H9 (cell line): Measurements from ENCODE around the gene PDE6D. TPM values are rescaled to one million over a fixed set of nuclear protein-coding genes. Genes with fewer than 3 reads are reported as not detected.

ENCODE experiments used
- DNase-seq: peaks from one replicate; pipeline ENCODE4 v3.0.0-alpha.2; 2017
- H2AFZ ChIP-seq: one replicate; pipeline ENCODE4 v1.6.1; 2013; ENCODE audit warnings: mild to moderate bottlenecking, low read length, control low read depth, moderate library complexity
- H2AK5ac ChIP-seq: 2 replicates; pipeline ENCODE4 v1.6.1; 2013; ENCODE audit warnings: low read length, control low read depth, mixed read lengths; ENCODE audit not compliant: insufficient read length
- H2BK120ac ChIP-seq: one replicate; pipeline ENCODE4 v1.6.1; 2013; ENCODE audit warnings: low read depth, mild to moderate bottlenecking, low read length, control low read depth, inconsistent platforms; ENCODE audit not compliant: poor library complexity, severe bottlenecking
- H2BK12ac ChIP-seq: 2 replicates; pipeline ENCODE4 v1.6.1; 2013; ENCODE audit warnings: low read length, control low read depth, mixed read lengths, low read depth; ENCODE audit not compliant: insufficient read length
- H2BK15ac ChIP-seq: 2 replicates; pipeline ENCODE4 v1.6.1; 2013; ENCODE audit warnings: low read depth, low read length, control low read depth
- H2BK20ac ChIP-seq: one replicate; pipeline ENCODE4 v1.6.1; 2013; ENCODE audit warnings: low read depth, mild to moderate bottlenecking, low read length, control low read depth, inconsistent platforms; ENCODE audit not compliant: poor library complexity, severe bottlenecking
- H2BK5ac ChIP-seq: 2 replicates; pipeline ENCODE4 v1.6.1; 2013; ENCODE audit warnings: low read length, control low read depth, mixed read lengths; ENCODE audit not compliant: insufficient read length
- H3K14ac ChIP-seq: 2 replicates; pipeline ENCODE4 v1.6.1; 2013; ENCODE audit warnings: low read length, control low read depth; ENCODE audit not compliant: insufficient read depth
- H3K18ac ChIP-seq: 2 replicates; pipeline ENCODE4 v1.6.1; 2013; ENCODE audit warnings: low read depth, mild to moderate bottlenecking, mixed read lengths, low read length, control low read depth; ENCODE audit not compliant: insufficient read length
- H3K23ac ChIP-seq: 2 replicates; pipeline ENCODE4 v1.6.1; 2013; ENCODE audit warnings: low read length, control low read depth, mixed read lengths, low read depth; ENCODE audit not compliant: insufficient read length
- H3K23me2 ChIP-seq: 2 replicates; pipeline ENCODE4 v1.6.1; 2013; ENCODE audit warnings: low read depth, mild to moderate bottlenecking, mixed read lengths, low read length, control low read depth; ENCODE audit not compliant: insufficient read length, poor library complexity, severe bottlenecking
- H3K27ac ChIP-seq: 2 replicates; pipeline ENCODE4 v1.5.1; 2013; ENCODE audit warnings: low read length, control low read depth, mixed read lengths, low read depth; ENCODE audit not compliant: insufficient read length
- H3K27me3 ChIP-seq: 2 replicates; pipeline ENCODE4 v1.6.1; 2013; ENCODE audit warnings: low read length, control low read depth, inconsistent platforms; ENCODE audit not compliant: insufficient read depth
- H3K4ac ChIP-seq: 2 replicates; pipeline ENCODE4 v1.6.1; 2013; ENCODE audit warnings: low read depth, mild to moderate bottlenecking, control low read depth, inconsistent platforms, low read length, moderate library complexity
- H3K4me1 ChIP-seq: 2 replicates; pipeline ENCODE4 v1.6.1; 2013; ENCODE audit warnings: low read length, control low read depth, inconsistent platforms; ENCODE audit not compliant: insufficient read depth
- H3K4me2 ChIP-seq: 2 replicates; pipeline ENCODE4 v1.6.1; 2013; ENCODE audit warnings: low read length, control low read depth, mixed read lengths; ENCODE audit not compliant: insufficient read length, insufficient read depth
- H3K56ac ChIP-seq: 2 replicates; pipeline ENCODE4 v1.6.1; 2013; ENCODE audit warnings: low read depth, mild to moderate bottlenecking, mixed read lengths, low read length, control low read depth; ENCODE audit not compliant: insufficient read length
- H3K79me1 ChIP-seq: 2 replicates; pipeline ENCODE4 v1.6.1; 2013; ENCODE audit warnings: low read depth, mild to moderate bottlenecking, moderate library complexity, low read length, control low read depth, inconsistent platforms; ENCODE audit not compliant: insufficient read depth, poor library complexity, severe bottlenecking
- H3K79me2 ChIP-seq: 2 replicates; pipeline ENCODE4 v1.6.1; 2013; ENCODE audit warnings: low read length, control low read depth, inconsistent platforms; ENCODE audit not compliant: insufficient read depth
- H3K9ac ChIP-seq: 2 replicates; pipeline ENCODE4 v1.6.1; 2013; ENCODE audit warnings: low read length, control low read depth, mixed read lengths; ENCODE audit not compliant: insufficient read length; ENCODE audit errors: extremely low read depth
- H3K9me3 ChIP-seq: one replicate; pipeline ENCODE4 v1.6.1; 2013; ENCODE audit warnings: low read depth, low read length, inconsistent platforms; ENCODE audit not compliant: control insufficient read depth
- H3T11ph ChIP-seq: one replicate; pipeline ENCODE4 v1.6.1; 2013; ENCODE audit warnings: mild to moderate bottlenecking, low read length, control low read depth, inconsistent platforms
- H4K20me1 ChIP-seq: one replicate; pipeline ENCODE4 v1.6.1; 2013; ENCODE audit not compliant: control insufficient read depth, insufficient read length, insufficient read depth
- H4K5ac ChIP-seq: 2 replicates; pipeline ENCODE4 v1.6.1; 2013; ENCODE audit warnings: low read depth, mild to moderate bottlenecking, mixed read lengths, low read length, control low read depth; ENCODE audit not compliant: insufficient read length
- H4K8ac ChIP-seq: replicated peaks from 2 replicates; pipeline ENCODE4 v1.6.1; 2013; ENCODE audit warnings: low read length, control low read depth, mixed read lengths, low read depth; ENCODE audit not compliant: insufficient read length
- H4K91ac ChIP-seq: 2 replicates; pipeline ENCODE4 v1.6.1; 2013; ENCODE audit warnings: low read depth, mild to moderate bottlenecking, moderate library complexity, mixed read lengths, low read length, control low read depth; ENCODE audit not compliant: insufficient read length
- H3K27ac Mint-ChIP-seq, 3 experiments: 2 replicates in 2 of 3; 3 replicates in 1 of 3; pipeline ENCODE4 v1.8.0; 2020 to 2021; ENCODE audit warnings: mixed read lengths in 3 of 3, mild to moderate bottlenecking in 1 of 3, moderate library complexity in 1 of 3
- H3K27me3 Mint-ChIP-seq: 2 replicates; pipeline ENCODE4 v1.8.0; 2021; ENCODE audit warnings: low read depth, mild to moderate bottlenecking, moderate library complexity, mixed read lengths
- H3K36me3 Mint-ChIP-seq, 3 experiments: 2 replicates in 2 of 3; 3 replicates in 1 of 3; pipeline ENCODE4 v1.8.0; 2020 to 2021; ENCODE audit warnings: low read depth in 3 of 3, mixed read lengths in 3 of 3; ENCODE audit not compliant: insufficient read depth in 1 of 3
- H3K4me1 Mint-ChIP-seq, 2 experiments: 2 replicates each; pipeline ENCODE4 v1.8.0; 2020; ENCODE audit warnings: mixed read lengths in 2 of 2
- H3K4me3 Mint-ChIP-seq, 2 experiments: 2 replicates in 1 of 2; 3 replicates in 1 of 2; pipeline ENCODE4 v1.8.0; 2020 to 2021; ENCODE audit warnings: mild to moderate bottlenecking in 2 of 2, mixed read lengths in 2 of 2, moderate library complexity in 1 of 2
- H3K9me3 Mint-ChIP-seq, 2 experiments: 2 replicates in 1 of 2; 3 replicates in 1 of 2; pipeline ENCODE4 v1.8.0; 2020; ENCODE audit warnings: mild to moderate bottlenecking in 2 of 2, mixed read lengths in 2 of 2, moderate library complexity in 1 of 2
- total RNA-seq: library from RNA; stranded (reverse); gene quantifications from 2 replicates; pipeline ENCODE4 v1.2.1, GENCODE V29; 2021
- TF ChIP-seq, protein P1 (sequence below): fragments of 200-600 bp; sonication (generic); conservative IDR thresholded peaks from 3 replicates; pipeline ENCODE4 v1.8.0; 2021; ENCODE audit warnings: antibody characterized with exemption, mild to moderate bottlenecking

The PDE6D gene
- total RNA-seq, 1 experiment from 2014 or later, result 33.7 TPM

DNA sequence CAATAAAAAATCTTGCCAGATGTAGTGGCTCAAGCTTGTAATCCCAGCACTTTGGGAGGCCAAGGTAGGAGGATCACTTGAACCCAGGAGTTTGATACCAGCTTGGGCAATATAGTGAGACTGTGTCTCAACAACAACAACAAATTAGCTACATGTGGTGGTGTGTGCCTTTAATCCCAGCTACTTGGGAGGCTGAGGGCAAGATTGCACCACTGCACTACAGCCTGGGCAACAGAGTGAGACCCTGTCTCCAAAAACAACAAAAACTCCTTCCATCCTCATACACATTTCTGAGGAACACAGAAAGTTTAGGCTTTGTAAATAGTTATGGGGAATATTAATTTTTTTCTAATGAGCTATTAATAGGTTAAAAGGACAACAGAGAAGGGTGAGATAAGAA is 17.0 kb downstream of the PDE6D start:
- Histone ChIP-seq H3K4me1 (no peaks in the 10 kb centered on the region; the same call in 1 of the 2 replicates), H3K9me3 (no peaks in the 10 kb centered on the region), H3K27me3 (no peaks in the 10 kb centered on the region), H4K5ac (no peak overlapping the region), H3K4me2 (no peak overlapping the region), H3K23me2 (no peaks in the 10 kb centered on the region), H4K91ac (no peak overlapping the region), H3K14ac (no peak overlapping the region), H3K4ac (no peak overlapping the region), H2BK120ac (no peak overlapping the region), H3K56ac (no peak overlapping the region), H4K8ac (no peak overlapping the region), H4K20me1 (no peaks in the 10 kb centered on the region), H3K23ac (no peak overlapping the region), H2BK5ac (no peak overlapping the region), H2AK5ac (no peak overlapping the region), H3K18ac (no peak overlapping the region), H3K9ac (no peak overlapping the region), H3K79me2 (no peaks in the 10 kb centered on the region), H2BK15ac (no peak overlapping the region), H2BK12ac (no peak overlapping the region), H3K79me1 (peaks cover 3% of the 10 kb centered on the region), H3T11ph (no peak overlapping the region), H3K27ac (no peak overlapping the region), H2AFZ (no peak overlapping the region), H2BK20ac (no peak overlapping the region)
- DNase-seq, result no peak
- no peak overlapping the region for H3K4me3 Mint-ChIP-seq
- H3K36me3 Mint-ChIP-seq, result no peaks in the 10 kb centered on the region; a peak in 1 of 7 replicates
- H3K27me3 Mint-ChIP-seq, result no peaks in the 10 kb centered on the region
- H3K4me1 Mint-ChIP-seq, result peaks cover 9 to 14% of the 10 kb centered on the region in 2 experiments
- H3K9me3 Mint-ChIP-seq, result no peaks in the 10 kb centered on the region
- TF ChIP-seq, protein P1, sequence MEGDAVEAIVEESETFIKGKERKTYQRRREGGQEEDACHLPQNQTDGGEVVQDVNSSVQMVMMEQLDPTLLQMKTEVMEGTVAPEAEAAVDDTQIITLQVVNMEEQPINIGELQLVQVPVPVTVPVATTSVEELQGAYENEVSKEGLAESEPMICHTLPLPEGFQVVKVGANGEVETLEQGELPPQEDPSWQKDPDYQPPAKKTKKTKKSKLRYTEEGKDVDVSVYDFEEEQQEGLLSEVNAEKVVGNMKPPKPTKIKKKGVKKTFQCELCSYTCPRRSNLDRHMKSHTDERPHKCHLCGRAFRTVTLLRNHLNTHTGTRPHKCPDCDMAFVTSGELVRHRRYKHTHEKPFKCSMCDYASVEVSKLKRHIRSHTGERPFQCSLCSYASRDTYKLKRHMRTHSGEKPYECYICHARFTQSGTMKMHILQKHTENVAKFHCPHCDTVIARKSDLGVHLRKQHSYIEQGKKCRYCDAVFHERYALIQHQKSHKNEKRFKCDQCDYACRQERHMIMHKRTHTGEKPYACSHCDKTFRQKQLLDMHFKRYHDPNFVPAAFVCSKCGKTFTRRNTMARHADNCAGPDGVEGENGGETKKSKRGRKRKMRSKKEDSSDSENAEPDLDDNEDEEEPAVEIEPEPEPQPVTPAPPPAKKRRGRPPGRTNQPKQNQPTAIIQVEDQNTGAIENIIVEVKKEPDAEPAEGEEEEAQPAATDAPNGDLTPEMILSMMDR, result no peak
- H3K27ac Mint-ChIP-seq, result no peak overlapping the region
